ENCODE results near the gene PRDM12. TPM values are rescaled to one million over a fixed set of nuclear protein-coding genes. Genes with fewer than 3 reads are reported as not detected.

PRDM12 gene
- total and polyA plus RNA-seq, 2 of the 8 experiments (the other 6 are each of a cell fraction or from before 2014, with no cell fraction given) = 0.14 to 0.22 TPM

DNA sequence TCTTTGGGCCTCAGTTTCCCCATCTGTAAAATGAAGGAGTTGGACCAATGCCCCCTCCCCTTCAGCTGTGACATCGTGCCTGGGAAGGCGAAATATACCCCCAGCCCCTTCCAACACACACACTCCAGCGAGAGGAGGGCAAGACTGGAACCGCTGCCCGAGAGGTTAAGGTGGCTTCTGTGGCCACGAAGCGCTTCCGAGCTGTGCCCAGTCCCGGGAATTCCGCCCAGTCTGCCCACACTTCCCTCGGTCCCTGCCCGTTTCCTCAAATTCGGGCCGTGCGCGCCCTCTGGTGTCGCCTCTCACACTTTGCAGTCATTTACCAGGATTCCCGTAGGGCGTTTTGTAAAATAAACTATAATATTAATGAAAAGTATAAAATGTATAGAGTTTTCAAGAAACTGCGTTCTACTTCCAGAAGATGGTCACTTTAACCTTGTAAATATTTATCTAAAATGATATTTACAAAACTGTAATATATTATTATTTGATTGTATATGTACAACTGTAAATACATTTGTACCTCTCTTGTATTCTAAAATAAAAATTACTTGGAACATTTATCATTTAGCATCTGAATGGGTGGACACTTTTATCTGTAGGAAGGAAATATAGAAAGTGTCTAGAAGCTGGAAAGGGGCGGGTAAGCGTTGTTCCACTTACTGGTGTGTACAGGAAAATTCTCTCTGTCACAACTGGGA, 18.2 kb downstream of the PRDM12 start:
- ChIA-PET POLR2A (ENCODE audit: partially characterized antibody) (interaction anchor here (0.8 to 3.1 kb wide), 8 partner anchors 9 to 292 kb away, joined by 3 to 11 read pairs (median 4); partner anchors contain the start of gene EXOSC2), CTCF (ENCODE audit: partially characterized antibody) (interaction anchor here (0.6 to 8.3 kb wide), 52 partner anchors 8 to 270 kb away, joined by 3 to 89 read pairs (median 4); partner anchors contain the start of genes EXOSC2 and PRDM12)
- H3K9ac ChIP-seq (replicated peaks in 1 of 4; ENCODE audit: extremely low read depth in 1 of 4, low read depth in 3 of 4, low read length in 3 of 4) = no peak overlapping the region
- H3K79me2 ChIP-seq (ENCODE audit: control insufficient read depth in 1 of 2, insufficient read depth in 2 of 2, low read length in 2 of 2) = no peaks in the 10 kb centered on the region
- no peak overlapping the region for H2AK5ac ChIP-seq (ENCODE audit: low read depth, low read length)
- 4% methylated on average over 22 of the region's 22 CpGs; no CpG with 5 or more reads in 1 of the 2 experiments for WGBS, 2 experiments (ENCODE audit: extremely low coverage in 1 of 2, insufficient coverage in 1 of 2, insufficient read length in 1 of 2, insufficient replicate concordance in 2 of 2, low coverage in 1 of 2, low lambda C conversion rate in 2 of 2, missing lambda C conversion rate in 1 of 2)
- no peak overlapping the region for H3K14ac ChIP-seq (ENCODE audit: insufficient read length)
- H3K4me3 ChIP-seq (ENCODE audit: extremely low read depth in 1 of 4, insufficient read depth in 2 of 4, low read depth in 3 of 4, low read length in 4 of 4) = peak overlapping the region in 3 of 4 experiments; percentile 58 to 68 (median 64); a peak in 7 of 8 replicates
- H3K4me2 ChIP-seq (ENCODE audit: insufficient read depth in 1 of 2, low read depth in 2 of 2, low read length in 2 of 2) = peak overlapping the region; percentile 58 to 84
- peaks cover 15 to 39% (median 29%) of the 10 kb centered on the region in 4 experiments for H3K27me3 ChIP-seq (replicated peaks in 1 of 4; ENCODE audit: control insufficient read depth in 3 of 4, extremely low read depth in 1 of 4, insufficient read depth in 3 of 4, low read length in 3 of 4)
- DNase-seq (ENCODE audit: low read depth in 1 of 2, low spot score in 2 of 2) = peak in 1 of 2 experiments; percentile 88
- no peak overlapping the region; the same call in 1 of the 2 replicates for H3K18ac ChIP-seq (ENCODE audit: extremely low read depth, low read length)
- no peak overlapping the region; the same call in 1 of the 2 replicates for H2AFZ ChIP-seq (ENCODE audit: low read length)
- H4K20me1 ChIP-seq (replicated peaks in 1 of 2; ENCODE audit: control insufficient read depth in 1 of 2, insufficient read depth in 2 of 2, low read length in 2 of 2) = peaks cover 0 to 3% of the 10 kb centered on the region in 2 experiments
- H2BK20ac ChIP-seq (ENCODE audit: low read length) = no peak overlapping the region
- H3K4ac ChIP-seq (replicated peaks; ENCODE audit: insufficient read length, low read depth, low read length) = no peak overlapping the region
- H2BK15ac ChIP-seq (ENCODE audit: low read length) = no peak overlapping the region
- H3K36me3 ChIP-seq (ENCODE audit: control insufficient read depth in 2 of 4, insufficient read depth in 4 of 4, low read length in 3 of 4) = no peaks in the 10 kb centered on the region
- H2BK12ac ChIP-seq (ENCODE audit: low read depth, low read length) = no peak overlapping the region
- peaks cover 0 to 4% of the 10 kb centered on the region in 2 experiments; a peak in 2 of 4 replicates for H3K9me3 ChIP-seq (ENCODE audit: insufficient read depth in 2 of 2, low read depth in 1 of 2, low read length in 1 of 2)
- H2BK5ac ChIP-seq (ENCODE audit: low read depth, low read length) = no peak overlapping the region
- peaks cover 0 to 4% (median under 1%) of the 10 kb centered on the region in 4 experiments; a peak in 2 of 7 replicates for H3K4me1 ChIP-seq (replicated peaks in 1 of 4; ENCODE audit: control insufficient read depth in 3 of 4, insufficient read depth in 4 of 4, low read length in 3 of 4)
- no peak overlapping the region for H2BK120ac ChIP-seq (replicated peaks; ENCODE audit: low read depth, low read length)
- H4K5ac ChIP-seq (ENCODE audit: insufficient read length, low read depth, low read length) = no peak overlapping the region
- H3K23me2 ChIP-seq (ENCODE audit: low read depth, low read length) = peaks cover 14% of the 10 kb centered on the region; the same call in 1 of the 2 replicates
- H4K8ac ChIP-seq (ENCODE audit: extremely low read depth, insufficient read depth, low read length) = peak overlapping the region; percentile 54; the same call in 1 of the 2 replicates
- no peak overlapping the region for H3K56ac ChIP-seq (replicated peaks; ENCODE audit: insufficient read length, low read depth, low read length)
- no peaks in the 10 kb centered on the region for H3K79me1 ChIP-seq (ENCODE audit: low read depth, low read length)
- FAIRE-seq = no peak
- no peak overlapping the region for H4K91ac ChIP-seq (replicated peaks; ENCODE audit: insufficient read length, low read length)
- H3K23ac ChIP-seq (ENCODE audit: insufficient read length) = no peak overlapping the region
- no peak overlapping the region for H3K27ac ChIP-seq (ENCODE audit: low read depth, low read length)
- no peak for TF ChIP-seq EGR1 (IDR thresholded peaks at IDR 0.05; ENCODE audit: borderline replicate concordance, low read depth, low read length)
- TF ChIP-seq POU5F1 (IDR thresholded peaks at IDR 0.05; ENCODE audit: low read depth, low read length) = no peak
- TF ChIP-seq TEAD4 (IDR thresholded peaks at IDR 0.05; ENCODE audit: low read depth, low read length) = peak; percentile 69
- no peak for TF ChIP-seq CHD1 (IDR thresholded peaks at IDR 0.05; ENCODE audit: low read depth, low read length)
- no peak for TF ChIP-seq POLR2AphosphoS5 (IDR thresholded peaks at IDR 0.05; ENCODE audit: low read depth, low read length)
- TF ChIP-seq SP4 (IDR thresholded peaks at IDR 0.05; ENCODE audit: low read length) = no peak
- no peak for TF ChIP-seq BCL11A (IDR thresholded peaks at IDR 0.05; ENCODE audit: low read depth in 2 of 2, low read length in 2 of 2)
- TF ChIP-seq CEBPB (IDR thresholded peaks at IDR 0.05; ENCODE audit: low read depth, low read length) = no peak
- TF ChIP-seq RNF2 (IDR thresholded peaks at IDR 0.05; ENCODE audit: borderline replicate concordance, low read depth, low read length, missing control alignments, poor library complexity, severe bottlenecking) = no peak
- no peak for TF ChIP-seq MAX (IDR thresholded peaks at IDR 0.05)
- TF ChIP-seq SIN3A (conservative IDR thresholded peaks at IDR 0.05 in 1 of 2, IDR thresholded peaks at IDR 0.05 in 1 of 2; ENCODE audit: low read depth in 1 of 2, low read length in 2 of 2) = no peak
- no peak for TF ChIP-seq ASH2L (IDR thresholded peaks at IDR 0.05; ENCODE audit: low read length)
